B cell (primary cell): ENCODE data around the gene DCDC2B. TPM values are rescaled to one million over a fixed set of nuclear protein-coding genes. Genes with fewer than 3 reads are reported as not detected.

Source experiments
- ATAC-seq: fragments of 200-7000 bp; cut with Tn5 transposase; one replicate; pipeline ENCODE4 v1.10.0; 2021; ENCODE audit warnings: low read depth, mild to moderate bottlenecking, moderate number of reproducible peaks, moderate library complexity
- CTCF ChIA-PET: fragments of 350-600 bp; sonication (Branson Sonifier 250); formaldehyde crosslinking; loops from one replicate; lab custom pipeline; 2021; ENCODE audit warnings: antibody characterized with exemption, inconsistent platforms; lab: Charles Lee
- POLR2A ChIA-PET: fragments of 350-600 bp; sonication (Branson Sonifier 250); formaldehyde crosslinking; loops from one replicate; lab custom pipeline; 2021; ENCODE audit warnings: antibody characterized with exemption; lab: Charles Lee
- DNase-seq: peaks from one replicate; pipeline ENCODE4 v3.0.0; 2013
- H2AFZ ChIP-seq: 2 replicates; pipeline ENCODE4 v1.6.1; 2012; ENCODE audit warnings: mild to moderate bottlenecking, low read depth, low read length; ENCODE audit not compliant: insufficient read depth, poor library complexity, severe bottlenecking
- H3K27ac ChIP-seq, 2 donors: 1 replicate in 1 of 2; 2 replicates in 1 of 2; pipeline ENCODE4 v1.5.1; 2012 to 2013; ENCODE audit warnings: low read length in 2 of 2, mild to moderate bottlenecking in 2 of 2, moderate library complexity in 1 of 2
- H3K27me3 ChIP-seq, 4 experiments: fragments of 200-600 bp in 1 of 4; sonication (generic) in 1 of 4; replicated peaks in 1 of 4; 1 replicate in 2 of 4; 2 replicates in 2 of 4; pipeline versions ENCODE4 v1.6.1 to v1.7.0; 2013 to 2016; ENCODE audit warnings: low read length in 3 of 4, mild to moderate bottlenecking in 2 of 4, mixed read lengths in 1 of 4, moderate library complexity in 1 of 4; ENCODE audit not compliant: insufficient read depth in 4 of 4, control insufficient read depth in 3 of 4; ENCODE audit errors: control extremely low read depth in 1 of 4
- H3K36me3 ChIP-seq, 2 experiments: replicated peaks in 1 of 2; 1 replicate in 1 of 2; 2 replicates in 1 of 2; pipeline versions ENCODE4 v1.6.1 to v1.7.1; 2013; ENCODE audit warnings: low read length in 1 of 2; ENCODE audit not compliant: insufficient read depth in 2 of 2, control insufficient read depth in 1 of 2; ENCODE audit errors: control extremely low read depth in 1 of 2, extremely low read depth in 1 of 2
- H3K4me1 ChIP-seq, 2 donors: fragments of 200-600 bp in 1 of 2; sonication (generic) in 1 of 2; 1 replicate in 1 of 2; 2 replicates in 1 of 2; pipeline versions ENCODE4 v1.5.1 to v1.6.1; 2013 to 2017; ENCODE audit warnings: low read length in 2 of 2; ENCODE audit not compliant: control insufficient read depth in 2 of 2, insufficient read depth in 2 of 2
- H3K4me2 ChIP-seq: replicated peaks from 2 replicates; pipeline ENCODE3; 2012; ENCODE audit warnings: mild to moderate bottlenecking, low read depth, low read length; ENCODE audit not compliant: poor library complexity, severe bottlenecking
- H3K4me3 ChIP-seq, 5 experiments: fragments of 200-600 bp in 1 of 5; sonication (generic) in 1 of 5; 1 replicate in 3 of 5; 2 replicates in 2 of 5; pipeline versions ENCODE4 v1.5.1 to v1.7.0; 2011 to 2016; ENCODE audit warnings: low read length in 4 of 5, mild to moderate bottlenecking in 4 of 5, low read depth in 2 of 5, control low read depth in 1 of 5, moderate library complexity in 1 of 5; ENCODE audit not compliant: insufficient read depth in 1 of 5; ENCODE audit errors: control extremely low read depth in 1 of 5, extremely low read depth in 1 of 5
- H3K79me2 ChIP-seq: fragments of 200-600 bp; sonication (generic); one replicate; pipeline ENCODE4 v1.6.0; 2016; ENCODE audit warnings: low read length; ENCODE audit not compliant: control insufficient read depth, insufficient read depth
- H3K9ac ChIP-seq: fragments of 200-600 bp; sonication (generic); 2 replicates; pipeline ENCODE4 v1.6.1; 2017; ENCODE audit warnings: mild to moderate bottlenecking, low read length, moderate library complexity
- H3K9me3 ChIP-seq, 3 donors: one replicate each; pipeline versions ENCODE4 v1.6.1 to v1.7.1; 2013; ENCODE audit warnings: low read length in 2 of 3; ENCODE audit not compliant: control insufficient read depth in 2 of 3, insufficient read depth in 1 of 3; ENCODE audit errors: control extremely low read depth in 1 of 3
- H4K20me1 ChIP-seq: 2 replicates; pipeline ENCODE4 v1.6.0; 2012; ENCODE audit warnings: mild to moderate bottlenecking, low read length; ENCODE audit not compliant: insufficient read depth, control insufficient read depth, poor library complexity, severe bottlenecking
- H3K27ac Mint-ChIP-seq: one replicate; pipeline ENCODE4 v1.8.0; 2021; ENCODE audit warnings: mixed read lengths
- H3K27me3 Mint-ChIP-seq: one replicate; pipeline ENCODE4 v1.8.0; 2021; ENCODE audit warnings: mixed read lengths
- H3K4me1 Mint-ChIP-seq: one replicate; pipeline ENCODE4 v1.8.0; 2021; ENCODE audit warnings: mixed read lengths
- H3K4me3 Mint-ChIP-seq: one replicate; pipeline ENCODE4 v1.8.0; 2021; ENCODE audit warnings: mixed read lengths
- H3K9me3 Mint-ChIP-seq: one replicate; pipeline ENCODE4 v1.8.0; 2022; ENCODE audit warnings: mixed read lengths; ENCODE audit not compliant: insufficient read depth
- EZH2 ChIP-seq: IDR thresholded peaks from 2 replicates; pipeline ENCODE4 v1.6.1; 2012; ENCODE audit warnings: borderline replicate concordance, low read depth, mild to moderate bottlenecking, moderate library complexity, low read length; ENCODE audit not compliant: insufficient read depth, poor library complexity, severe bottlenecking
- WGBS: methylation state at CpG from one replicate; pipeline ENCODE4 v1.1.5; 2013; ENCODE audit warnings: missing lambda C conversion rate; ENCODE audit not compliant: insufficient coverage; 5-methylcytosine and 5-hydroxymethylcytosine counted together
- intact Hi-C: fragments of 100-400 bp; cut with micrococcal nuclease; formaldehyde crosslinking; loops from one replicate; pipeline ENCODE4 v1.10.0; 2022
- polyA plus RNA-seq: library from polyadenylated mRNA; depleted of rRNA; stranded (reverse); fragments of >200 nt; gene quantifications from 2 replicates; pipeline ENCODE4 v1.2.3, GENCODE V29; 2012
- total RNA-seq, 2 donors: library from RNA; stranded (reverse); fragments of 120-200 nt in 1 of 2; gene quantifications; 1 replicate in 1 of 2; 2 replicates in 1 of 2; pipeline versions ENCODE4 v1.2.3 to v1.2.4, GENCODE V29; 2013 to 2022
- TF ChIP-seq, protein P1 (sequence below): fragments of 200-600 bp; IDR thresholded peaks from one replicate; pipeline ENCODE4 v1.8.0; 2022; ENCODE audit warnings: antibody characterized with exemption, mild to moderate bottlenecking

The DCDC2B gene
- total and polyA plus RNA-seq, 2 donors (not counting 1 experiment from before 2014, with no cell fraction given): not detected

DNA sequence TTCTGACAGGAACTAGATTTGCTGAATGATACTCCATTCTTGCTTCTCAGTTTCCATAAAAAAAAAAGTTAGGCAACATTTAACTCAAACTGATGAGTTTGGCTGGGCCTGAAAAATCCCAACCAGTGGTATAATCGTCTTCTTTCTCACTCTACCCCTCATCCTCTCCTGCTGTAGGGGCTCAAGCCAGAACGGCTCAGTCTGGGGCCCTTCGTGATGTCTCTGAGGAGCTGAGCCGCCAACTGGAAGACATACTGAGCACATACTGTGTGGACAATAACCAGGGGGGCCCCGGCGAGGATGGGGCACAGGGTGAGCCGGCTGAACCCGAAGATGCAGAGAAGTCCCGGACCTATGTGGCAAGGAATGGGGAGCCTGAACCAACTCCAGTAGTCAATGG is 27.8 kb upstream of the DCDC2B start:
- peaks cover 40% of the 10 kb centered on the region for H3K4me1 Mint-ChIP-seq
- CTCF ChIA-PET: interaction anchor here (0.8 to 2.0 kb wide), 3 partner anchors 14 to 116 kb away, joined by 3 to 6 read pairs (median 3); no protein-coding TSS in a partner anchor
- intact Hi-C loops: no loop called here
- H3K4me1 ChIP-seq: peaks cover 21 to 31% of the 10 kb centered on the region in 2 donors
- TF ChIP-seq, protein P1, sequence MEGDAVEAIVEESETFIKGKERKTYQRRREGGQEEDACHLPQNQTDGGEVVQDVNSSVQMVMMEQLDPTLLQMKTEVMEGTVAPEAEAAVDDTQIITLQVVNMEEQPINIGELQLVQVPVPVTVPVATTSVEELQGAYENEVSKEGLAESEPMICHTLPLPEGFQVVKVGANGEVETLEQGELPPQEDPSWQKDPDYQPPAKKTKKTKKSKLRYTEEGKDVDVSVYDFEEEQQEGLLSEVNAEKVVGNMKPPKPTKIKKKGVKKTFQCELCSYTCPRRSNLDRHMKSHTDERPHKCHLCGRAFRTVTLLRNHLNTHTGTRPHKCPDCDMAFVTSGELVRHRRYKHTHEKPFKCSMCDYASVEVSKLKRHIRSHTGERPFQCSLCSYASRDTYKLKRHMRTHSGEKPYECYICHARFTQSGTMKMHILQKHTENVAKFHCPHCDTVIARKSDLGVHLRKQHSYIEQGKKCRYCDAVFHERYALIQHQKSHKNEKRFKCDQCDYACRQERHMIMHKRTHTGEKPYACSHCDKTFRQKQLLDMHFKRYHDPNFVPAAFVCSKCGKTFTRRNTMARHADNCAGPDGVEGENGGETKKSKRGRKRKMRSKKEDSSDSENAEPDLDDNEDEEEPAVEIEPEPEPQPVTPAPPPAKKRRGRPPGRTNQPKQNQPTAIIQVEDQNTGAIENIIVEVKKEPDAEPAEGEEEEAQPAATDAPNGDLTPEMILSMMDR: no peak
- TF ChIP-seq EZH2: no peak
- DNase-seq: no peak
- H3K27me3 ChIP-seq: no peaks in the 10 kb centered on the region
- H3K36me3 ChIP-seq: peaks cover 0 to 23% of the 10 kb centered on the region in 2 experiments
- no peaks in the 10 kb centered on the region for H3K27me3 Mint-ChIP-seq
- H3K9ac ChIP-seq: peak overlapping the region; percentile 82
- 92% methylated on average over 9 of the region's 9 CpGs for WGBS
- peaks cover 28% of the 10 kb centered on the region for H4K20me1 ChIP-seq
- POLR2A ChIA-PET: interaction anchor here (0.7 to 2.0 kb wide), 2 partner anchors 20 to 60 kb away, joined by 3 to 11 read pairs; partner anchors contain the start of gene CCDC28B
- H3K27ac ChIP-seq: peak overlapping the region in 1 of 2 donors; percentile 90
- peak overlapping the region; percentile 99 for H3K4me2 ChIP-seq
- no peaks in the 10 kb centered on the region for H3K9me3 Mint-ChIP-seq
- H3K4me3 Mint-ChIP-seq: peak overlapping the region; percentile 96
- H2AFZ ChIP-seq: no peak overlapping the region
- peak overlapping the region in 2 of 5 experiments; percentile 73 to 92 for H3K4me3 ChIP-seq
- ATAC-seq: no peak
- peak overlapping the region; percentile 84 for H3K27ac Mint-ChIP-seq
- no peaks in the 10 kb centered on the region for H3K9me3 ChIP-seq
- H3K79me2 ChIP-seq: peaks cover 52% of the 10 kb centered on the region

DNA sequence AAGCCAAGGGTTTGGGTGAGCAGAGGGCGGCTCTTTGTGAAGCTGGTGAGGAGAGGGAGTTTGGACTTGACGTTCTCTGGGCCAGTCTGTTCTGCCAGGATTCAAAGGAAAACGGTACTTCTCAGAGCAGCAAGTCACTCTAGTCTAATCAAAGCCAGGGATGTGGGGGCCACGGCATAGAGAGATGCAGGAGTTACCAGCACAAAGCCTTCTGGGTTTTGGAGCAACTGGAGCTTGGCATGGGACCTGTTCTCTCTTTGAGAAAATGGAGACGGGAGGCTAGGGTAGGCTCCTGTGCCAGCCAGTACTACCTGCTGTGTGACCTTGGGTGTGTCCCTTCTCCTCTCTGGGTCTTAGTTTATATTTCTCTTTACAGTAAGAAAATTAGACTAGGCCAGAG is 27.3 kb upstream of the DCDC2B start:
- H3K27me3 ChIP-seq: no peaks in the 10 kb centered on the region
- POLR2A ChIA-PET: interaction anchor here (0.7 kb wide), 1 partner anchor 59 kb away, joined by 3 read pairs; no protein-coding TSS in a partner anchor
- H3K79me2 ChIP-seq: peaks cover 57% of the 10 kb centered on the region
- H2AFZ ChIP-seq: no peak overlapping the region
- Mint-ChIP-seq H3K27me3 (no peaks in the 10 kb centered on the region), H3K9me3 (no peaks in the 10 kb centered on the region), H3K27ac (peak overlapping the region; percentile 50), H3K4me3 (peak overlapping the region; percentile 96), H3K4me1 (peaks cover 44% of the 10 kb centered on the region)
- 98% methylated on average over 4 of the region's 5 CpGs for WGBS
- no peak for ATAC-seq
- CTCF ChIA-PET: interaction anchor here (0.6 to 1.1 kb wide), 3 partner anchors 11 to 67 kb away, joined by 3 read pairs; no protein-coding TSS in a partner anchor
- intact Hi-C loops: no loop called here
- DNase-seq: no peak
- H3K27ac ChIP-seq: no peak overlapping the region
- H3K4me2 ChIP-seq: peak overlapping the region; percentile 99
- H3K9me3 ChIP-seq: no peaks in the 10 kb centered on the region
- no peak overlapping the region for H3K9ac ChIP-seq
- peaks cover 0 to 27% of the 10 kb centered on the region in 2 experiments for H3K36me3 ChIP-seq
- no peak overlapping the region for H3K4me3 ChIP-seq
- TF ChIP-seq EZH2: no peak
- TF ChIP-seq, protein P1: no peak
- peaks cover 21 to 31% of the 10 kb centered on the region in 2 donors for H3K4me1 ChIP-seq
- H4K20me1 ChIP-seq: peaks cover 33% of the 10 kb centered on the region
